ENCODE data around the gene C1QTNF5. TPM values are rescaled to one million over a fixed set of nuclear protein-coding genes. Genes with fewer than 3 reads are reported as not detected.

Gene C1QTNF5
- total RNA-seq, 1 donor from 2014 or later, result not detected

DNA sequence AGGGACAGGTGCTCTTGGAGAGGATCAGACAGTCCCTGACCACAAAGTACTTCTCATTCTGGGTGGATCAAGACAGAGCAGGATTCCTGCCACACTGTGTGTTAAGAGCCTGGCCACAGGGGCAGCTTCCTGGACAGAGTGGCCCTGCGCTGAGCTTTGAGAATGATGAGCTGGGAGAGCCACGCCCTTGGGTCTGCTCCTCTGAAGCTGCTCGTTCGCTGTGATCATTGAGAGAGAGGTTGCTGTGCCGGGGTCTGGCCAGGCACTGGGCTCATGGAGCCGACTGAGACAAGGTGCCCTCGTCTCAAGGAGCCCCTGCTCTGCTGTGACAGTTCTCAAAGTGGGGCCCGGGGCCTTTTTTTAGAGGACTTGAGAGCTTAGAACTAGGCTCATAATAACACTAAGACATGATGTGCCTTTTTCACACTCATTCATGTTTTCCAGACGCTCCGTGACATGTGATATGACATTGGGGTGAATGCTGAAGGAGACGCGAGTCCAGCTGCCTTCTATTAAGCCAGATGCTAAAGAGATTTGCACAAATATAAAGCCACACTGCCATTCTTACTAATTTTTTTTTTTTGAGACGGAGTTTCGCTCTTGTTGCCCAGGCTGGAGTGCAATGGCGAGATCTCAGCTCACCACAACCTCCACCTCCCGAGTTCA is 7.4 kb upstream of the C1QTNF5 start:
- Mint-ChIP-seq H3K4me1 (no peaks in the 10 kb centered on the region), H3K36me3 (ENCODE audit: low read depth) (no peaks in the 10 kb centered on the region), H3K27me3 (peaks cover 51% of the 10 kb centered on the region), H3K4me3 (no peak overlapping the region), H3K9me3 (no peaks in the 10 kb centered on the region), H3K27ac (no peak overlapping the region)
- POLR2A ChIA-PET, result no interaction called here
- TF ChIP-seq, protein P1, sequence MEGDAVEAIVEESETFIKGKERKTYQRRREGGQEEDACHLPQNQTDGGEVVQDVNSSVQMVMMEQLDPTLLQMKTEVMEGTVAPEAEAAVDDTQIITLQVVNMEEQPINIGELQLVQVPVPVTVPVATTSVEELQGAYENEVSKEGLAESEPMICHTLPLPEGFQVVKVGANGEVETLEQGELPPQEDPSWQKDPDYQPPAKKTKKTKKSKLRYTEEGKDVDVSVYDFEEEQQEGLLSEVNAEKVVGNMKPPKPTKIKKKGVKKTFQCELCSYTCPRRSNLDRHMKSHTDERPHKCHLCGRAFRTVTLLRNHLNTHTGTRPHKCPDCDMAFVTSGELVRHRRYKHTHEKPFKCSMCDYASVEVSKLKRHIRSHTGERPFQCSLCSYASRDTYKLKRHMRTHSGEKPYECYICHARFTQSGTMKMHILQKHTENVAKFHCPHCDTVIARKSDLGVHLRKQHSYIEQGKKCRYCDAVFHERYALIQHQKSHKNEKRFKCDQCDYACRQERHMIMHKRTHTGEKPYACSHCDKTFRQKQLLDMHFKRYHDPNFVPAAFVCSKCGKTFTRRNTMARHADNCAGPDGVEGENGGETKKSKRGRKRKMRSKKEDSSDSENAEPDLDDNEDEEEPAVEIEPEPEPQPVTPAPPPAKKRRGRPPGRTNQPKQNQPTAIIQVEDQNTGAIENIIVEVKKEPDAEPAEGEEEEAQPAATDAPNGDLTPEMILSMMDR (IDR thresholded peaks at IDR 0.05), result no peak
- intact Hi-C loops (cut with micrococcal nuclease), result no loop called here
- ATAC-seq (ENCODE audit: low read depth) (no peak), DNase-seq (no peak)
- CTCF ChIA-PET, result interaction anchor here (0.8 to 1.2 kb wide), 3 partner anchors 8 to 33 kb away, joined by 3 to 4 read pairs (median 3); partner anchors contain the start of gene USP2

GRCh38 chr11:119347242-119347641 is 6.6 kb upstream of the C1QTNF5 start:
- CTCF ChIA-PET, result interaction anchor here (1.2 kb wide), 1 partner anchor 9 kb away, joined by 4 read pairs; no protein-coding TSS in a partner anchor
- TF ChIP-seq, protein P1 (IDR thresholded peaks at IDR 0.05), result no peak
- peaks cover 50% of the 10 kb centered on the region for H3K27me3 Mint-ChIP-seq
- POLR2A ChIA-PET, result no interaction called here
- H3K27ac Mint-ChIP-seq, result no peak overlapping the region
- H3K36me3 Mint-ChIP-seq (ENCODE audit: low read depth), result no peaks in the 10 kb centered on the region
- no peaks in the 10 kb centered on the region for H3K9me3 Mint-ChIP-seq
- H3K4me1 Mint-ChIP-seq, result no peaks in the 10 kb centered on the region
- no peak overlapping the region for H3K4me3 Mint-ChIP-seq
- DNase-seq (no peak), ATAC-seq (ENCODE audit: low read depth) (no peak)
- intact Hi-C loops (cut with micrococcal nuclease), result no loop called here

DNA sequence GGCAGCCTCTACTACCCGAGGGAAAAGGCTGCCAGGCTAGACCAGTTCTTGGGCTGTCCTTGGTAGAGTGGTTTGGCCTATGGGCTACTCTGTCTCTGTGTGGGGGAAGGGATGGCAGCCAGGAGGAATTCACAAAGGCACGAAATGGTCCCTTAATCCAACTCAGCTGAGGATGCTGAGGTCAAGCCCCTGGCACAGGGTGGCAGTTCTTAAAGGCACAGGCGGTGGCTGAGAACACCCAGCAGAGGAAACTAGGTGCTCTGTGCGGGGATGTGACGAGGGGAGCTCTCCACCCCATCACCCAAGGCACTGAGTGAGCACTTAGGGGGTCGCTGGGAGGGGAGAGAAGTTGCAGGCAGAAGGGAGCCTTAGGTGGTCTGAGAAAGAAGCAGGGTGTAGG is 5.9 kb upstream of the C1QTNF5 start, which contains the start of gene MFRP:
Gene MFRP (minus strand): TSS at position 101 of the 400 bp plus-strand sequence. CDS start 192 bp downstream, outside the sequence.
- CTCF ChIA-PET, result no interaction called here
- TF ChIP-seq, protein P1 (IDR thresholded peaks at IDR 0.05), result no peak
- POLR2A ChIA-PET, result no interaction called here
- intact Hi-C loops (cut with micrococcal nuclease), result no loop called here
- DNase-seq (no peak), ATAC-seq (ENCODE audit: low read depth) (no peak)
- Mint-ChIP-seq H3K4me1 (no peaks in the 10 kb centered on the region), H3K27me3 (peaks cover 49% of the 10 kb centered on the region), H3K4me3 (no peak within 1 kb of the TSS), H3K36me3 (ENCODE audit: low read depth) (no peaks in the 10 kb centered on the region), H3K9me3 (no peaks in the 10 kb centered on the region), H3K27ac (no peak within 1 kb of the TSS)

GRCh38 chr11:119345685-119346084 is 5.0 kb upstream of the C1QTNF5 start:
- ChIA-PET CTCF (no interaction called here), POLR2A (no interaction called here)
- DNase-seq (no peak), ATAC-seq (ENCODE audit: low read depth) (no peak)
- peaks cover 8% of the 10 kb centered on the region for H3K4me1 Mint-ChIP-seq
- intact Hi-C loops (cut with micrococcal nuclease), result no loop called here
- TF ChIP-seq, protein P1 (IDR thresholded peaks at IDR 0.05), result no peak
- H3K27me3 Mint-ChIP-seq, result peaks cover 49% of the 10 kb centered on the region
- H3K4me3 Mint-ChIP-seq, result no peak overlapping the region
- no peaks in the 10 kb centered on the region for H3K9me3 Mint-ChIP-seq
- no peaks in the 10 kb centered on the region for H3K36me3 Mint-ChIP-seq (ENCODE audit: low read depth)
- no peak overlapping the region for H3K27ac Mint-ChIP-seq

- no peak overlapping the region for H3K4me3 Mint-ChIP-seq
- no peaks in the 10 kb centered on the region for H3K9me3 Mint-ChIP-seq
- ChIA-PET POLR2A (no interaction called here), CTCF (interaction anchor here (0.7 kb wide), 1 partner anchor 11 kb away, joined by 3 read pairs; no protein-coding TSS in a partner anchor)
- intact Hi-C loops (cut with micrococcal nuclease), result no loop called here
- H3K27ac Mint-ChIP-seq, result no peak overlapping the region
- H3K27me3 Mint-ChIP-seq, result peaks cover 47% of the 10 kb centered on the region
- TF ChIP-seq, protein P1 (IDR thresholded peaks at IDR 0.05), result no peak
- H3K36me3 Mint-ChIP-seq (ENCODE audit: low read depth), result no peaks in the 10 kb centered on the region
- DNase-seq (no peak), ATAC-seq (ENCODE audit: low read depth) (no peak)
- peaks cover 10% of the 10 kb centered on the region for H3K4me1 Mint-ChIP-seq
Observed at GRCh38 chr11:119344291-119345010, 3.8 kb upstream of the C1QTNF5 start.

Measured in activated B cell treated with CpG ODN at 0.5 μM for 24 hours (primary cell).